ENCODE results near the gene IL36RN. TPM values are rescaled to one million over a fixed set of nuclear protein-coding genes. Genes with fewer than 3 reads are reported as not detected.
A peak's percentile ranks its signal among the peaks of the same experiment; 100 is the strongest.

The IL36RN gene
- total RNA-seq, 2 experiments from 2014 or later, result not detected

DNA sequence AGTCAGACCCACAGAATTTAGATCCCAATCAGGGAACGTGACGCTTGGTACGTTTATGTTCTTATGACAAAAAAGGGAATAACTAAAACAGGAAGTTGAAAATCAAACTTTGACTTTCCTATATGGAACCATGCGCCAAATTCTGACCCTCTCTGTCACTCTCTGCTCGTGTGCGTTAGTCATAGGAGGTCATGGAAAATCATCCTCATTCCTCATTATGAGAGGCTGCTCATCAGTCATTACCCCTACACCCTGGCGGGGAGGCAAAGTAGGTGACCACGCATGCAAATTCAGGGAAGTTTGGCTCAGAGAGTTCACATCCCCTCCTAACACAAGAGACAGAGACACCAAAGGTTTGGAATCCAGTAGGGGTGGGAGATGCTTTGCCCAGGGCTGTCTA lies 24.3 kb downstream of the IL36RN start:
- H3K36me3 ChIP-seq (ENCODE audit: insufficient read depth, low read length), result no peaks in the 10 kb centered on the region
- no peak overlapping the region for H3K4me2 ChIP-seq (ENCODE audit: low read length)
- no peak for DNase-seq (ENCODE audit: low spot score)
- H4K20me1 ChIP-seq (ENCODE audit: insufficient read depth, low read length), result no peaks in the 10 kb centered on the region
- no peaks in the 10 kb centered on the region for H3K79me2 ChIP-seq (ENCODE audit: insufficient read depth, low read depth, low read length)
- no peak overlapping the region for H3K4me3 ChIP-seq (ENCODE audit: low read depth, low read length, poor library complexity, severe bottlenecking)
- ChIA-PET CTCF (ENCODE audit: unreplicated experiment) (interaction anchor here (0.9 kb wide), 1 partner anchor 11 kb away, joined by 3 read pairs; no protein-coding TSS in a partner anchor), POLR2A (interaction anchor here (0.6 kb wide), 1 partner anchor 10 kb away, joined by 3 read pairs; no protein-coding TSS in a partner anchor)
- no peak overlapping the region for H3K27ac ChIP-seq (ENCODE audit: low read depth, low read length, poor library complexity, severe bottlenecking)
- no peaks in the 10 kb centered on the region for H3K9me2 ChIP-seq (ENCODE audit: insufficient read depth, low read length)
- BruUV-seq (replicated peaks), result no TSS peak
- TF ChIP-seq, protein P1, sequence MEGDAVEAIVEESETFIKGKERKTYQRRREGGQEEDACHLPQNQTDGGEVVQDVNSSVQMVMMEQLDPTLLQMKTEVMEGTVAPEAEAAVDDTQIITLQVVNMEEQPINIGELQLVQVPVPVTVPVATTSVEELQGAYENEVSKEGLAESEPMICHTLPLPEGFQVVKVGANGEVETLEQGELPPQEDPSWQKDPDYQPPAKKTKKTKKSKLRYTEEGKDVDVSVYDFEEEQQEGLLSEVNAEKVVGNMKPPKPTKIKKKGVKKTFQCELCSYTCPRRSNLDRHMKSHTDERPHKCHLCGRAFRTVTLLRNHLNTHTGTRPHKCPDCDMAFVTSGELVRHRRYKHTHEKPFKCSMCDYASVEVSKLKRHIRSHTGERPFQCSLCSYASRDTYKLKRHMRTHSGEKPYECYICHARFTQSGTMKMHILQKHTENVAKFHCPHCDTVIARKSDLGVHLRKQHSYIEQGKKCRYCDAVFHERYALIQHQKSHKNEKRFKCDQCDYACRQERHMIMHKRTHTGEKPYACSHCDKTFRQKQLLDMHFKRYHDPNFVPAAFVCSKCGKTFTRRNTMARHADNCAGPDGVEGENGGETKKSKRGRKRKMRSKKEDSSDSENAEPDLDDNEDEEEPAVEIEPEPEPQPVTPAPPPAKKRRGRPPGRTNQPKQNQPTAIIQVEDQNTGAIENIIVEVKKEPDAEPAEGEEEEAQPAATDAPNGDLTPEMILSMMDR (conservative IDR thresholded peaks at IDR 0.05; ENCODE audit: low read length), result no peak
- no peak for TF ChIP-seq EZH2phosphoT487 (IDR thresholded peaks at IDR 0.05; ENCODE audit: borderline replicate concordance, low read depth, low read length)
- no peaks in the 10 kb centered on the region for H3K4me1 ChIP-seq (ENCODE audit: insufficient read depth, low read length, poor library complexity, severe bottlenecking)
- no peak overlapping the region for H2AFZ ChIP-seq (ENCODE audit: low read length)
- intact Hi-C loops (cut with micrococcal nuclease; ENCODE audit: unreplicated experiment), result no loop called here
- no peaks in the 10 kb centered on the region for H3K9me3 ChIP-seq (ENCODE audit: low read length)

DNA sequence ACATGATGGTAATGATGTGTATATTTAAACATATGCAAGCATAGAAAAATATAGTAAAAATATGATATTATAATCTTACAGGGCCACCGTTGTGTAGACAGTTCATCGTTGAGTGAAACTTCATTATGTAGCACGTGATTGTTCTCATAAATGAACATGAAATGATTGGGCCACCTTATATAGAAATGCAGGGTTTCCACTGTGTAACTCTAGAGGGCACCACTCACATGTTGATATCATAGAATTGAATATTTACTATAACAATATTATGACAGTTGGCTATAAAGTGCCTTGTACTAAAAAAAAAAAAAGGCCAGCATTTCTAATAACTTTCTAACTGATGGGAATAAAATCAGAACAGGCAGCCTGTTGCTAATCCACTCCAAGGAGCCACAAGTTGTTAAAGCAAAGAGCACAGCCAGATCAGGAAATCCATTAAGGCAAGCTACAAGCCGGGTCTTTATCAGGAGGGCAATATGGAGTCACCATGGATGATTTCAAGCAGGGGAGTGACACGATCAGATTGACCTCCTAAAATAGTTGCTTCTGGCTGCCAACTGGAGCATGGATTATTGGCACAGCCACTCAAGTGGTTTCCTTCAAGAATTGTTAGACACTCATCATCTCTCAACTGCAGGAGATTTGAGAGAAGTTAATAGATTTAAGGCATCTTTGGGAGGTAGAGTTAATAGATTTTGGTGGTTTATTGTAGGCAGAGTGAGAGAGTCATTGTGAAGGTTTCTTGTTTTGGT lies 25.4 kb downstream of the IL36RN start:
- Histone ChIP-seq H4K20me1 (ENCODE audit: insufficient read depth, low read length) (no peaks in the 10 kb centered on the region), H3K4me2 (ENCODE audit: low read length) (no peak overlapping the region), H3K9me3 (ENCODE audit: low read length) (no peaks in the 10 kb centered on the region), H3K79me2 (ENCODE audit: insufficient read depth, low read depth, low read length) (no peaks in the 10 kb centered on the region), H3K4me3 (ENCODE audit: low read depth, low read length, poor library complexity, severe bottlenecking) (no peak overlapping the region), H2AFZ (ENCODE audit: low read length) (no peak overlapping the region), H3K4me1 (ENCODE audit: insufficient read depth, low read length, poor library complexity, severe bottlenecking) (no peaks in the 10 kb centered on the region), H3K27ac (ENCODE audit: low read depth, low read length, poor library complexity, severe bottlenecking) (no peak overlapping the region), H3K9me2 (ENCODE audit: insufficient read depth, low read length) (no peaks in the 10 kb centered on the region), H3K36me3 (ENCODE audit: insufficient read depth, low read length) (no peaks in the 10 kb centered on the region)
- ChIA-PET POLR2A (no interaction called here), CTCF (ENCODE audit: unreplicated experiment) (no interaction called here)
- no TSS peak for BruUV-seq (replicated peaks)
- TF ChIP-seq, protein P1 (conservative IDR thresholded peaks at IDR 0.05; ENCODE audit: low read length), result peak; percentile 76
- no peak for TF ChIP-seq EZH2phosphoT487 (IDR thresholded peaks at IDR 0.05; ENCODE audit: borderline replicate concordance, low read depth, low read length)
- intact Hi-C loops (cut with micrococcal nuclease; ENCODE audit: unreplicated experiment), result no loop called here
- peak; percentile 2 for DNase-seq (ENCODE audit: low spot score)

DNA sequence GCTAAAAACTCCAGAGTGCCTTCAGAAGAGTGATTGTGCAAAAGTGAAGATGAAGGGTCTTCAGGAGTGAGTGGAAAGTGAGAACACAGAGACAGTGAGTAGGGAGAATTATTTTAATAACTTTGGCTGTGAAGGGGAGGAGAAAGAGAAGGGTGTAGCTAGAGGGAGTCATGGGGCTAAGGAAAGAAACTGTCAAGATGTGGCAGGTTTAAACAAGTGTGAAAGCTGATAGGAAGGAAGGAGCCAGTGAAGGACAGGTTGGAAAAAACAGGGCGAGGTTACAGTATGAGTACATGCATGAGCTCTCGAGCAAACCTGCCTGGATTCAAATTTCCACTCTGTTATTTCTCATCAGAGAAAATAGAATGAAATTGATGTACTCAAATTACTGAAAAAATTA lies 26.5 kb downstream of the IL36RN start:
- intact Hi-C loops (cut with micrococcal nuclease; ENCODE audit: unreplicated experiment), result no loop called here
- BruUV-seq (replicated peaks), result no TSS peak

More for the DNA sequence above, 26.5 kb downstream of the IL36RN start:
- Histone ChIP-seq H3K4me1 (ENCODE audit: insufficient read depth, low read length, poor library complexity, severe bottlenecking) (no peaks in the 10 kb centered on the region), H3K9me3 (ENCODE audit: low read length) (no peaks in the 10 kb centered on the region), H3K4me2 (ENCODE audit: low read length) (no peak overlapping the region), H4K20me1 (ENCODE audit: insufficient read depth, low read length) (no peaks in the 10 kb centered on the region), H2AFZ (ENCODE audit: low read length) (no peak overlapping the region), H3K9me2 (ENCODE audit: insufficient read depth, low read length) (no peaks in the 10 kb centered on the region), H3K4me3 (ENCODE audit: low read depth, low read length, poor library complexity, severe bottlenecking) (no peak overlapping the region), H3K36me3 (ENCODE audit: insufficient read depth, low read length) (no peaks in the 10 kb centered on the region), H3K27ac (ENCODE audit: low read depth, low read length, poor library complexity, severe bottlenecking) (no peak overlapping the region), H3K79me2 (ENCODE audit: insufficient read depth, low read depth, low read length) (no peaks in the 10 kb centered on the region)
- no peak for DNase-seq (ENCODE audit: low spot score)
- TF ChIP-seq, protein P1 (conservative IDR thresholded peaks at IDR 0.05; ENCODE audit: low read length), result no peak
- TF ChIP-seq EZH2phosphoT487 (IDR thresholded peaks at IDR 0.05; ENCODE audit: borderline replicate concordance, low read depth, low read length), result no peak
- POLR2A ChIA-PET, result interaction anchor here (0.6 kb wide), 1 partner anchor 38 kb away, joined by 4 read pairs; no protein-coding TSS in a partner anchor
- CTCF ChIA-PET (ENCODE audit: unreplicated experiment), result no interaction called here

All from OCI-LY7 (cell line).